GM12874 (cell line): ENCODE data around the gene HECW1.

Experiments
- CTCF ChIP-seq: IDR thresholded peaks from 2 replicates; pipeline ENCODE4 v1.5.1; 2011; ENCODE audit warnings: low read depth, mild to moderate bottlenecking, control low read depth, low read length, moderate library complexity; ENCODE audit not compliant: insufficient read depth

Gene HECW1

GRCh38 chr7:43511029-43511428, 398.6 kb downstream of the HECW1 start:
- 0 out of 2 replicates have a peak, but pooled peaks have one; percentile 4 for TF ChIP-seq CTCF

GRCh38 chr7:43511769-43512515, 399.5 kb downstream of the HECW1 start:
- no peak for TF ChIP-seq CTCF

GRCh38 chr7:43513251-43513650, 400.8 kb downstream of the HECW1 start:
- TF ChIP-seq CTCF, result no peak

GRCh38 chr7:43516581-43517342, 404.3 kb downstream of the HECW1 start:
- no peak for TF ChIP-seq CTCF

- TF ChIP-seq CTCF, result no peak
These were observed 405.0 kb downstream of the HECW1 start for GRCh38 chr7:43517464-43517863.

- no peak for TF ChIP-seq CTCF
These were observed 407.8 kb downstream of the HECW1 start for GRCh38 chr7:43520201-43520600.

- no peak for TF ChIP-seq CTCF
These were observed 410.1 kb downstream of the HECW1 start for GRCh38 chr7:43522406-43523156.
